GM12878 (cell line): ENCODE measurements around the gene MUTYH. TPM values are rescaled to one million over a fixed set of nuclear protein-coding genes. Genes with fewer than 3 reads are reported as not detected.

Experiments used
- ATAC-seq: fragments of 200-7000 bp; cut with Tn5 transposase; 3 replicates; pipeline ENCODE4 v1.9.1; 2020; ENCODE audit warnings: mild to moderate bottlenecking, moderate library complexity
- BruUV-seq: library from RNA; stranded (reverse); fragments of 400-500 nt; replicated peaks from 2 replicates; lab custom pipeline; 2021; lab: Mats Ljungman, UMichigan
- CTCF ChIA-PET: fragments of 300-600 bp; sonication (Branson Sonifier 250); formaldehyde crosslinking; extraction: SDS; loops from one replicate; lab custom pipeline; 2021; ENCODE audit warnings: inconsistent platforms; lab: Yijun Ruan, JAX
- POLR2A ChIA-PET: fragments of 350-600 bp; formaldehyde crosslinking; extraction: SDS; loops from one replicate; lab custom pipeline; 2021; ENCODE audit warnings: inconsistent platforms; lab: Charles Lee
- RAD21 ChIA-PET: fragments of 300-600 bp; sonication (Branson Sonifier 250); formaldehyde crosslinking; loops from one replicate; lab custom pipeline; 2023; ENCODE audit warnings: antibody characterized with exemption; ENCODE audit not compliant: unreplicated experiment; lab: Charles Lee
- SMC1A ChIA-PET: fragments of 300-600 bp; sonication (Branson Sonifier 250); formaldehyde crosslinking; loops from one replicate; lab custom pipeline; 2023; ENCODE audit not compliant: unreplicated experiment, uncharacterized antibody; lab: Charles Lee
- DNase-seq: peaks from one replicate; pipeline ENCODE4 v3.0.0-alpha.2; 2011; ENCODE audit warnings: low read depth, low spot score
- FAIRE-seq: peaks from 3 replicates; lab custom pipeline; 2011; peaks lifted over from hg19 to GRCh38; lab: Jason Lieb, UNC
- H2AFZ ChIP-seq: 2 replicates; pipeline ENCODE4 v1.6.0; 2011; ENCODE audit warnings: low read depth, low read length, control low read depth; ENCODE audit not compliant: control insufficient read depth
- H3K27ac ChIP-seq: 2 replicates; pipeline ENCODE4 v1.5.1; 2011; ENCODE audit warnings: control low read depth; ENCODE audit not compliant: control insufficient read depth, insufficient read depth
- H3K27me3 ChIP-seq, 2 experiments: replicated peaks in 1 of 2; 2 replicates each; pipeline versions ENCODE4 v1.6.0 to v1.6.1; 2011; ENCODE audit warnings: low read length in 1 of 2; ENCODE audit not compliant: control insufficient read depth in 2 of 2, insufficient read depth in 2 of 2
- H3K36me3 ChIP-seq, 2 experiments: 2 replicates each; pipeline ENCODE4 v1.5.1; 2011; ENCODE audit warnings: low read length in 1 of 2; ENCODE audit not compliant: control insufficient read depth in 2 of 2, insufficient read depth in 2 of 2
- H3K4me1 ChIP-seq: 2 replicates; pipeline ENCODE4 v1.6.1; 2011; ENCODE audit warnings: mild to moderate bottlenecking, low read length, moderate library complexity, mixed read lengths; ENCODE audit not compliant: control insufficient read depth, insufficient read depth
- H3K4me2 ChIP-seq: 2 replicates; pipeline ENCODE4 v1.6.0; 2011; ENCODE audit warnings: control low read depth; ENCODE audit not compliant: control insufficient read depth, insufficient read depth
- H3K4me3 ChIP-seq: fragments of 200-600 bp; sonication (generic); 2 replicates; pipeline ENCODE4 v1.5.1; 2016
- H3K79me2 ChIP-seq: 2 replicates; pipeline ENCODE4 v1.6.0; 2011; ENCODE audit warnings: low read length; ENCODE audit not compliant: control insufficient read depth, insufficient read depth
- H3K9ac ChIP-seq: 2 replicates; pipeline ENCODE4 v1.8.0; 2011; ENCODE audit warnings: low read length, control low read depth, mixed read lengths; ENCODE audit not compliant: control insufficient read depth, insufficient read depth
- H3K9me3 ChIP-seq: replicated peaks from 3 replicates; pipeline ENCODE4 v1.5.1; 2011; ENCODE audit warnings: mild to moderate bottlenecking, low read length; ENCODE audit not compliant: control insufficient read depth, insufficient read depth
- H4K20me1 ChIP-seq: 2 replicates; pipeline ENCODE4 v1.6.0; 2011; ENCODE audit not compliant: control insufficient read depth, insufficient read depth
- BRCA1 ChIP-seq: IDR thresholded peaks from 2 replicates; pipeline ENCODE4 v1.6.1; 2011; ENCODE audit warnings: low read depth, low read length, improper control_type of control experiment
- NFIC ChIP-seq: IDR thresholded peaks from 2 replicates; pipeline ENCODE4 v1.6.1; 2012; ENCODE audit warnings: low read depth, mild to moderate bottlenecking, inconsistent platforms, low read length, moderate library complexity
- SMAD5 ChIP-seq: IDR thresholded peaks from 2 replicates; pipeline ENCODE4 v1.6.1; 2016; ENCODE audit warnings: antibody characterized with exemption, low read depth
- SREBF2 ChIP-seq: IDR thresholded peaks from 2 replicates; pipeline ENCODE4 v1.6.1; 2012; ENCODE audit warnings: mild to moderate bottlenecking, low read length
- SRF ChIP-seq, 2 experiments: IDR thresholded peaks; 2 replicates each; pipeline ENCODE4 v1.6.1; 2011; ENCODE audit warnings: low read depth in 2 of 2, low read length in 2 of 2, mild to moderate bottlenecking in 1 of 2, moderate library complexity in 1 of 2
- WGBS: methylation state at CpG from one replicate; pipeline ENCODE4 v1.1.6; 2016; ENCODE audit warnings: low lambda C conversion rate; ENCODE audit not compliant: insufficient replicate concordance, insufficient coverage; ENCODE audit errors: missing lambda C conversion rate; 5-methylcytosine and 5-hydroxymethylcytosine counted together
- in situ Hi-C: fragments of 300-500 bp; cut with MboI; formaldehyde crosslinking; loops from 9 replicates; pipeline ENCODE4 v1.14.3; 2018; ENCODE audit warnings: mixed read lengths
- intact Hi-C: fragments of 100-400 bp; cut with micrococcal nuclease; formaldehyde crosslinking; loops from one replicate; pipeline ENCODE4 v1.14.2; 2022; ENCODE audit not compliant: unreplicated experiment
- polyA plus RNA-seq, 11 experiments: library from polyadenylated mRNA; depleted of rRNA in 4 of 11; unstranded in 6 of 11; stranded (reverse) in 5 of 11; fragments of >200 nt; fragmentation: Nextera tagmentation in 4 of 11; fragmentation: Illumina TruSeq in 1 of 11; extraction: Ambion mirVana in 4 of 11; extraction: Trizol in 1 of 11; gene quantifications; 1 replicate in 1 of 11; 2 replicates in 10 of 11; pipeline versions ENCODE4 v1.2.1 to v1.2.3, GENCODE V29; 2011 to 2016; ENCODE audit warnings: inconsistent platforms in 2 of 11, missing spikeins in 2 of 11, low read depth in 1 of 11
- total RNA-seq, 4 experiments: library from RNA; depleted of rRNA in 3 of 4; stranded (reverse); fragments of >200 nt in 3 of 4; fragmentation: Illumina TruSeq in 1 of 4; extraction: Trizol in 1 of 4; gene quantifications; 2 replicates each; pipeline versions ENCODE4 v1.2.1 to v1.2.3, GENCODE V29; 2013 to 2021
- TF ChIP-seq, protein P1 (sequence below): IDR thresholded peaks from 2 replicates; pipeline ENCODE4 v1.6.1; 2011; ENCODE audit warnings: mild to moderate bottlenecking, low read depth, low read length, moderate library complexity; ENCODE audit not compliant: insufficient replicate concordance
- TF ChIP-seq, protein P2 (sequence below): fragments of 450-650 bp; formaldehyde crosslinking; IDR thresholded peaks from 2 replicates; pipeline ENCODE4 v1.4.0; 2020; ENCODE audit warnings: mild to moderate bottlenecking, moderate library complexity
- TF ChIP-seq, protein P3 (sequence below): IDR thresholded peaks from 2 replicates; pipeline ENCODE4 v1.6.1; 2012; ENCODE audit warnings: mild to moderate bottlenecking, low read depth, low read length

The MUTYH gene
- total and polyA plus RNA-seq, 10 of the 15 experiments (the other 5 are each of a cell fraction or from before 2014, with no cell fraction given) = 2.5 to 42.0 (median 30.0) TPM

DNA sequence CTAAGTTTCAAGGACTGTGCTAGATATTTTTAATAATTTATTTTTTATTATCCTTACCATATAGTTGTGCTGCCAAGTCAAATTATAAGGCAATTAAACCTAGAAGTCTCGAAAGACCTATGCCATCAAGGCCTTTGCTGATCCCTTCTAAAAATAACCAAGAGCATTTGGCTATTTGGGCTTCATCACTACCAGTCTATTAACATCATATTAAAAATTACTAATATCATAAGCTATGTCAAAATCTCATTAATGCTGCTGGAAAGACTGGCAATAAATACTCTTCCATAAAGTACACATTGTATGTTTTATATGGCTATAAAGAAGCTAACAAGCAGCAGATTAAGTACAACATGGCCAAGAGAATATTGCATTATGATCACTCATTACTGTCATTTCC is 43.0 kb upstream of the MUTYH start:
- ChIA-PET RAD21 (no interaction called here), SMC1A (interaction anchor here (0.5 to 1.5 kb wide), 3 partner anchors 15 to 63 kb away, joined by 4 to 6 read pairs (median 4); no protein-coding TSS in a partner anchor), POLR2A (no interaction called here), CTCF (no interaction called here)
- BruUV-seq = no TSS peak
- no peak overlapping the region for H3K4me2 ChIP-seq
- ATAC-seq (no peak), DNase-seq (no peak), FAIRE-seq (no peak)
- no peaks in the 10 kb centered on the region for H3K36me3 ChIP-seq
- intact Hi-C loops = no loop called here
- in situ Hi-C loops = no loop called here
- no peaks in the 10 kb centered on the region for H4K20me1 ChIP-seq
- H3K9ac ChIP-seq = no peak overlapping the region
- H3K9me3 ChIP-seq = no peaks in the 10 kb centered on the region; the same call in 2 of the 3 replicates
- no peaks in the 10 kb centered on the region for H3K79me2 ChIP-seq
- H3K4me3 ChIP-seq = no peak overlapping the region
- H2AFZ ChIP-seq = no peak overlapping the region
- TF ChIP-seq, protein P1, sequence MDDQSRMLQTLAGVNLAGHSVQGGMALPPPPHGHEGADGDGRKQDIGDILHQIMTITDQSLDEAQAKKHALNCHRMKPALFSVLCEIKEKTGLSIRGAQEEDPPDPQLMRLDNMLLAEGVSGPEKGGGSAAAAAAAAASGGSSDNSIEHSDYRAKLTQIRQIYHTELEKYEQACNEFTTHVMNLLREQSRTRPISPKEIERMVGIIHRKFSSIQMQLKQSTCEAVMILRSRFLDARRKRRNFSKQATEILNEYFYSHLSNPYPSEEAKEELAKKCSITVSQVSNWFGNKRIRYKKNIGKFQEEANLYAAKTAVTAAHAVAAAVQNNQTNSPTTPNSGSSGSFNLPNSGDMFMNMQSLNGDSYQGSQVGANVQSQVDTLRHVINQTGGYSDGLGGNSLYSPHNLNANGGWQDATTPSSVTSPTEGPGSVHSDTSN = no peak
- H3K27ac ChIP-seq = no peak overlapping the region
- peaks cover 4% of the 10 kb centered on the region; the same call in 1 of the 2 replicates for H3K4me1 ChIP-seq
- no peaks in the 10 kb centered on the region for H3K27me3 ChIP-seq
- 27% methylated on average over 1 of the region's 1 CpG for WGBS

DNA sequence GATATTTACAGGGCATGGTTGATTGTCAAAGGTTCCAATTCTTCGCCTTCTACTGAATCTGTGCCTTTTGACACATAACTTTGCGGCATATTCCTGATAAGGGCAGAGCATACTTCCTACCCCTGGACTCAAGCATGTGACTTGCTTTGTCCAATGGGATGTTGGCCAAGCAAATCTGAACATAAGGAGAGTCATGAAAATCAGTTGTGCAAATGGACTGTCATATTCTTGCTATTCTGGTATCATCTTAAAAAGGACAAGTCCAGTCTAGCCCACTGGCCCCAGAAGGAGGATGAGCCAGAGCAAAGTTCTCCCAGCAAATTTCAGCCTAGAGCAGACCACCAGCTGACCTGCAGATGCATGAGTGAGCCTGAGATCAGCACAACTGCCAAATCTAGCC is 41.0 kb upstream of the MUTYH start:
- ATAC-seq (no peak), FAIRE-seq (no peak), DNase-seq (no peak)
- RAD21 ChIA-PET = no interaction called here
- BruUV-seq = no TSS peak
- H3K9me3 ChIP-seq = no peaks in the 10 kb centered on the region; the same call in 2 of the 3 replicates
- no peak overlapping the region for H3K27ac ChIP-seq
- H3K36me3 ChIP-seq = no peaks in the 10 kb centered on the region
- in situ Hi-C loops = no loop called here
- WGBS = 94% methylated on average over 2 of the region's 2 CpGs
- no peak overlapping the region for H3K9ac ChIP-seq
- CTCF ChIA-PET = interaction anchor here (0.9 kb wide), 1 partner anchor 112 kb away, joined by 3 read pairs; no protein-coding TSS in a partner anchor
- no peak overlapping the region for H2AFZ ChIP-seq
- no peaks in the 10 kb centered on the region for H4K20me1 ChIP-seq
- intact Hi-C loops = no loop called here
- POLR2A ChIA-PET = interaction anchor here (0.7 kb wide), 1 partner anchor 377 kb away, joined by 4 read pairs; no protein-coding TSS in a partner anchor
- no peak overlapping the region for H3K4me2 ChIP-seq
- H3K4me1 ChIP-seq = peaks cover 7% of the 10 kb centered on the region
- H3K4me3 ChIP-seq = no peak overlapping the region
- SMC1A ChIA-PET = no interaction called here
- H3K79me2 ChIP-seq = no peaks in the 10 kb centered on the region
- H3K27me3 ChIP-seq = no peaks in the 10 kb centered on the region
- TF ChIP-seq SMAD5 = no peak
- TF ChIP-seq SREBF2 = no peak
- TF ChIP-seq, protein P2, sequence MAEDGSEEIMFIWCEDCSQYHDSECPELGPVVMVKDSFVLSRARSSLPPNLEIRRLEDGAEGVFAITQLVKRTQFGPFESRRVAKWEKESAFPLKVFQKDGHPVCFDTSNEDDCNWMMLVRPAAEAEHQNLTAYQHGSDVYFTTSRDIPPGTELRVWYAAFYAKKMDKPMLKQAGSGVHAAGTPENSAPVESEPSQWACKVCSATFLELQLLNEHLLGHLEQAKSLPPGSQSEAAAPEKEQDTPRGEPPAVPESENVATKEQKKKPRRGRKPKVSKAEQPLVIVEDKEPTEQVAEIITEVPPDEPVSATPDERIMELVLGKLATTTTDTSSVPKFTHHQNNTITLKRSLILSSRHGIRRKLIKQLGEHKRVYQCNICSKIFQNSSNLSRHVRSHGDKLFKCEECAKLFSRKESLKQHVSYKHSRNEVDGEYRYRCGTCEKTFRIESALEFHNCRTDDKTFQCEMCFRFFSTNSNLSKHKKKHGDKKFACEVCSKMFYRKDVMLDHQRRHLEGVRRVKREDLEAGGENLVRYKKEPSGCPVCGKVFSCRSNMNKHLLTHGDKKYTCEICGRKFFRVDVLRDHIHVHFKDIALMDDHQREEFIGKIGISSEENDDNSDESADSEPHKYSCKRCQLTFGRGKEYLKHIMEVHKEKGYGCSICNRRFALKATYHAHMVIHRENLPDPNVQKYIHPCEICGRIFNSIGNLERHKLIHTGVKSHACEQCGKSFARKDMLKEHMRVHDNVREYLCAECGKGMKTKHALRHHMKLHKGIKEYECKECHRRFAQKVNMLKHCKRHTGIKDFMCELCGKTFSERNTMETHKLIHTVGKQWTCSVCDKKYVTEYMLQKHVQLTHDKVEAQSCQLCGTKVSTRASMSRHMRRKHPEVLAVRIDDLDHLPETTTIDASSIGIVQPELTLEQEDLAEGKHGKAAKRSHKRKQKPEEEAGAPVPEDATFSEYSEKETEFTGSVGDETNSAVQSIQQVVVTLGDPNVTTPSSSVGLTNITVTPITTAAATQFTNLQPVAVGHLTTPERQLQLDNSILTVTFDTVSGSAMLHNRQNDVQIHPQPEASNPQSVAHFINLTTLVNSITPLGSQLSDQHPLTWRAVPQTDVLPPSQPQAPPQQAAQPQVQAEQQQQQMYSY (CRISPR knock-in tag) = no peak
- no peak for TF ChIP-seq BRCA1
- TF ChIP-seq NFIC = no peak
- no peak for TF ChIP-seq SRF (IDR thresholded peaks at IDR 0.05; ENCODE audit: low read depth in 2 of 2, low read length in 2 of 2)
- TF ChIP-seq, protein P3, sequence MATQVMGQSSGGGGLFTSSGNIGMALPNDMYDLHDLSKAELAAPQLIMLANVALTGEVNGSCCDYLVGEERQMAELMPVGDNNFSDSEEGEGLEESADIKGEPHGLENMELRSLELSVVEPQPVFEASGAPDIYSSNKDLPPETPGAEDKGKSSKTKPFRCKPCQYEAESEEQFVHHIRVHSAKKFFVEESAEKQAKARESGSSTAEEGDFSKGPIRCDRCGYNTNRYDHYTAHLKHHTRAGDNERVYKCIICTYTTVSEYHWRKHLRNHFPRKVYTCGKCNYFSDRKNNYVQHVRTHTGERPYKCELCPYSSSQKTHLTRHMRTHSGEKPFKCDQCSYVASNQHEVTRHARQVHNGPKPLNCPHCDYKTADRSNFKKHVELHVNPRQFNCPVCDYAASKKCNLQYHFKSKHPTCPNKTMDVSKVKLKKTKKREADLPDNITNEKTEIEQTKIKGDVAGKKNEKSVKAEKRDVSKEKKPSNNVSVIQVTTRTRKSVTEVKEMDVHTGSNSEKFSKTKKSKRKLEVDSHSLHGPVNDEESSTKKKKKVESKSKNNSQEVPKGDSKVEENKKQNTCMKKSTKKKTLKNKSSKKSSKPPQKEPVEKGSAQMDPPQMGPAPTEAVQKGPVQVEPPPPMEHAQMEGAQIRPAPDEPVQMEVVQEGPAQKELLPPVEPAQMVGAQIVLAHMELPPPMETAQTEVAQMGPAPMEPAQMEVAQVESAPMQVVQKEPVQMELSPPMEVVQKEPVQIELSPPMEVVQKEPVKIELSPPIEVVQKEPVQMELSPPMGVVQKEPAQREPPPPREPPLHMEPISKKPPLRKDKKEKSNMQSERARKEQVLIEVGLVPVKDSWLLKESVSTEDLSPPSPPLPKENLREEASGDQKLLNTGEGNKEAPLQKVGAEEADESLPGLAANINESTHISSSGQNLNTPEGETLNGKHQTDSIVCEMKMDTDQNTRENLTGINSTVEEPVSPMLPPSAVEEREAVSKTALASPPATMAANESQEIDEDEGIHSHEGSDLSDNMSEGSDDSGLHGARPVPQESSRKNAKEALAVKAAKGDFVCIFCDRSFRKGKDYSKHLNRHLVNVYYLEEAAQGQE = no peak
